Measurements from ENCODE around the gene COL7A1.

DNA sequence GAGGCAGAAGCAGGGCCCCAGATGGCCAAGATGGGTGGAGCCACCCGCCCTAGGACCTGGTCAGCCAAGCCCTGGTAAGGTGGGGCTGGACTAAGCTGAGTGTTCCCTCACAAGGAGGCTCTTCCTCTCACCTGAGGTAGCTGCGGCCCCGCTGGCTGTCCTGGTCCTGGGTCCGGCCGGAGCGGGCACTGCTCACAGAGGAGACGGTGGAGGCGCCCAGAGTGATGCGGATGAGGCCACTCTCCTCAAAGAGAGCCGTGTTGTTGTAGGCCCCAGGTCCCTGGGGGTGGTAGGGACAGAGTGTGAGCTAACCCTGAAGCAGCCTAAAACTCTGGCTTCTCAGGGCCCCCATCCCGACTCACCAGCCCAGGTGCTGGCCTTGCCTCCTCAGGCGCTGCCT, 47.5 kb upstream of the COL7A1 start:
- no peak for TF ChIP-seq POLR2A (IDR thresholded peaks at IDR 0.05)
- TF ChIP-seq, protein P1, sequence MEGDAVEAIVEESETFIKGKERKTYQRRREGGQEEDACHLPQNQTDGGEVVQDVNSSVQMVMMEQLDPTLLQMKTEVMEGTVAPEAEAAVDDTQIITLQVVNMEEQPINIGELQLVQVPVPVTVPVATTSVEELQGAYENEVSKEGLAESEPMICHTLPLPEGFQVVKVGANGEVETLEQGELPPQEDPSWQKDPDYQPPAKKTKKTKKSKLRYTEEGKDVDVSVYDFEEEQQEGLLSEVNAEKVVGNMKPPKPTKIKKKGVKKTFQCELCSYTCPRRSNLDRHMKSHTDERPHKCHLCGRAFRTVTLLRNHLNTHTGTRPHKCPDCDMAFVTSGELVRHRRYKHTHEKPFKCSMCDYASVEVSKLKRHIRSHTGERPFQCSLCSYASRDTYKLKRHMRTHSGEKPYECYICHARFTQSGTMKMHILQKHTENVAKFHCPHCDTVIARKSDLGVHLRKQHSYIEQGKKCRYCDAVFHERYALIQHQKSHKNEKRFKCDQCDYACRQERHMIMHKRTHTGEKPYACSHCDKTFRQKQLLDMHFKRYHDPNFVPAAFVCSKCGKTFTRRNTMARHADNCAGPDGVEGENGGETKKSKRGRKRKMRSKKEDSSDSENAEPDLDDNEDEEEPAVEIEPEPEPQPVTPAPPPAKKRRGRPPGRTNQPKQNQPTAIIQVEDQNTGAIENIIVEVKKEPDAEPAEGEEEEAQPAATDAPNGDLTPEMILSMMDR (IDR thresholded peaks at IDR 0.05): no peak

All from adrenal gland (tissue), 5 donors.